GM23338 (cell line): ENCODE results near the gene AGAP1.

Experiments used
- CREB1 ChIP-seq: fragments of 250-450 bp; sonication (Bioruptor Pico); IDR thresholded peaks from 2 replicates; pipeline ENCODE4 v1.5.0; 2020; ENCODE audit warnings: low read depth, mild to moderate bottlenecking, moderate library complexity
- EZH2 ChIP-seq: fragments of 200-600 bp; sonication (generic); IDR thresholded peaks from one replicate; pipeline ENCODE4 v1.8.0; 2017; ENCODE audit warnings: antibody characterized with exemption, mild to moderate bottlenecking, low read depth; ENCODE audit not compliant: unreplicated experiment
- EZH2phosphoT487 ChIP-seq: fragments of 200-600 bp; sonication (generic); IDR thresholded peaks from one replicate; pipeline ENCODE4 v1.8.1; 2018; ENCODE audit warnings: antibody characterized with exemption; ENCODE audit not compliant: unreplicated experiment
- JUNB ChIP-seq: IDR thresholded peaks from one replicate; pipeline ENCODE4 v1.6.1; 2016; ENCODE audit warnings: antibody characterized with exemption; ENCODE audit not compliant: unreplicated experiment
- POLR2AphosphoS5 ChIP-seq: IDR thresholded peaks from 2 replicates; pipeline ENCODE4 v1.6.1; 2016; ENCODE audit warnings: antibody characterized with exemption, low read depth
- ZNF331 ChIP-seq: fragments of 250-450 bp; sonication (Bioruptor Pico); IDR thresholded peaks from 2 replicates; pipeline ENCODE4 v1.5.0; 2020; ENCODE audit warnings: low read depth, mild to moderate bottlenecking, moderate library complexity
- TF ChIP-seq, protein P1 (sequence below), 2 experiments: fragments of 200-600 bp in 1 of 2; sonication (generic) in 1 of 2; conservative IDR thresholded peaks; 2 replicates each; pipeline versions ENCODE4 v1.5.1 to v1.6.1; 2016 to 2017; ENCODE audit warnings: antibody characterized with exemption in 2 of 2, low read depth in 2 of 2, mild to moderate bottlenecking in 2 of 2, moderate library complexity in 1 of 2
- TF ChIP-seq, protein P2 (sequence below): IDR thresholded peaks from one replicate; pipeline ENCODE4 v1.6.1; 2018; ENCODE audit warnings: antibody characterized with exemption; ENCODE audit not compliant: unreplicated experiment

DNA sequence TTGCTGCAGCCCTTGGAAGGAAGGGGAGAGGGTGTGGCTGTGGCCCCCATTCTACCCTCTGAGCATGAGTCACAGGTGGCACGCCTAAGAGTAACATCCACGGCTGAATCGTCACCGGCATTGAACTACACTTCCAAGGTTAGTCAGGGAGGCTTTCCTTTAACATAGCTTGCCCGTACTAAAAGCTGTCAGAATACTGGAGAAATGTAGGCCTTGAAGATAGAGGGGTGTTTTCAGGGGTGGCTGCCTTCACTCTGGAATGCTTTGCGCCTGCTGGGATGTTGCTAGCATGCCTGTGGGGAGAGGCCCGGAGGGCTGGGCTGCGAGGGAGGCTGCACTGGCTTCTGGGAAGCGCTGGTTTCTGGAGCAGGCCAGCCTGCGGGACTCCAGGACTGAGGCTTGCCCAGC lies 333.7 kb downstream of the AGAP1 start:
- TF ChIP-seq, protein P1, sequence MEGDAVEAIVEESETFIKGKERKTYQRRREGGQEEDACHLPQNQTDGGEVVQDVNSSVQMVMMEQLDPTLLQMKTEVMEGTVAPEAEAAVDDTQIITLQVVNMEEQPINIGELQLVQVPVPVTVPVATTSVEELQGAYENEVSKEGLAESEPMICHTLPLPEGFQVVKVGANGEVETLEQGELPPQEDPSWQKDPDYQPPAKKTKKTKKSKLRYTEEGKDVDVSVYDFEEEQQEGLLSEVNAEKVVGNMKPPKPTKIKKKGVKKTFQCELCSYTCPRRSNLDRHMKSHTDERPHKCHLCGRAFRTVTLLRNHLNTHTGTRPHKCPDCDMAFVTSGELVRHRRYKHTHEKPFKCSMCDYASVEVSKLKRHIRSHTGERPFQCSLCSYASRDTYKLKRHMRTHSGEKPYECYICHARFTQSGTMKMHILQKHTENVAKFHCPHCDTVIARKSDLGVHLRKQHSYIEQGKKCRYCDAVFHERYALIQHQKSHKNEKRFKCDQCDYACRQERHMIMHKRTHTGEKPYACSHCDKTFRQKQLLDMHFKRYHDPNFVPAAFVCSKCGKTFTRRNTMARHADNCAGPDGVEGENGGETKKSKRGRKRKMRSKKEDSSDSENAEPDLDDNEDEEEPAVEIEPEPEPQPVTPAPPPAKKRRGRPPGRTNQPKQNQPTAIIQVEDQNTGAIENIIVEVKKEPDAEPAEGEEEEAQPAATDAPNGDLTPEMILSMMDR (conservative IDR thresholded peaks at IDR 0.05; ENCODE audit: low read depth in 2 of 2), result no peak
- TF ChIP-seq POLR2AphosphoS5, result no peak
- TF ChIP-seq, protein P2, sequence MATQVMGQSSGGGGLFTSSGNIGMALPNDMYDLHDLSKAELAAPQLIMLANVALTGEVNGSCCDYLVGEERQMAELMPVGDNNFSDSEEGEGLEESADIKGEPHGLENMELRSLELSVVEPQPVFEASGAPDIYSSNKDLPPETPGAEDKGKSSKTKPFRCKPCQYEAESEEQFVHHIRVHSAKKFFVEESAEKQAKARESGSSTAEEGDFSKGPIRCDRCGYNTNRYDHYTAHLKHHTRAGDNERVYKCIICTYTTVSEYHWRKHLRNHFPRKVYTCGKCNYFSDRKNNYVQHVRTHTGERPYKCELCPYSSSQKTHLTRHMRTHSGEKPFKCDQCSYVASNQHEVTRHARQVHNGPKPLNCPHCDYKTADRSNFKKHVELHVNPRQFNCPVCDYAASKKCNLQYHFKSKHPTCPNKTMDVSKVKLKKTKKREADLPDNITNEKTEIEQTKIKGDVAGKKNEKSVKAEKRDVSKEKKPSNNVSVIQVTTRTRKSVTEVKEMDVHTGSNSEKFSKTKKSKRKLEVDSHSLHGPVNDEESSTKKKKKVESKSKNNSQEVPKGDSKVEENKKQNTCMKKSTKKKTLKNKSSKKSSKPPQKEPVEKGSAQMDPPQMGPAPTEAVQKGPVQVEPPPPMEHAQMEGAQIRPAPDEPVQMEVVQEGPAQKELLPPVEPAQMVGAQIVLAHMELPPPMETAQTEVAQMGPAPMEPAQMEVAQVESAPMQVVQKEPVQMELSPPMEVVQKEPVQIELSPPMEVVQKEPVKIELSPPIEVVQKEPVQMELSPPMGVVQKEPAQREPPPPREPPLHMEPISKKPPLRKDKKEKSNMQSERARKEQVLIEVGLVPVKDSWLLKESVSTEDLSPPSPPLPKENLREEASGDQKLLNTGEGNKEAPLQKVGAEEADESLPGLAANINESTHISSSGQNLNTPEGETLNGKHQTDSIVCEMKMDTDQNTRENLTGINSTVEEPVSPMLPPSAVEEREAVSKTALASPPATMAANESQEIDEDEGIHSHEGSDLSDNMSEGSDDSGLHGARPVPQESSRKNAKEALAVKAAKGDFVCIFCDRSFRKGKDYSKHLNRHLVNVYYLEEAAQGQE, result no peak
- TF ChIP-seq EZH2, result no peak
- no peak for TF ChIP-seq EZH2phosphoT487
- no peak for TF ChIP-seq ZNF331 (CRISPR knock-in tag)
- no peak for TF ChIP-seq JUNB
- TF ChIP-seq CREB1 (CRISPR knock-in tag), result no peak
